Head of caudate nucleus (tissue), 42 donors: Measurements from ENCODE around the gene NANOS3.
"Not testable (repeated sequence)": the region's sequence is repeated elsewhere in the genome, so short reads cannot be mapped to it uniquely, and the experiment has no call there.

ENCODE experiments used
- DNase-seq, 42 donors: peaks; one replicate each; pipeline versions ENCODE4 v3.0.0 to v3.0.0-alpha.2; 2020 to 2021; ENCODE audit warnings: mixed read lengths in 7 of 42
- intact Hi-C: fragments of 100-400 bp; cut with DNase I; formaldehyde crosslinking; loops from one replicate; pipeline ENCODE4 v1.15.0; 2022

The NANOS3 gene

DNA sequence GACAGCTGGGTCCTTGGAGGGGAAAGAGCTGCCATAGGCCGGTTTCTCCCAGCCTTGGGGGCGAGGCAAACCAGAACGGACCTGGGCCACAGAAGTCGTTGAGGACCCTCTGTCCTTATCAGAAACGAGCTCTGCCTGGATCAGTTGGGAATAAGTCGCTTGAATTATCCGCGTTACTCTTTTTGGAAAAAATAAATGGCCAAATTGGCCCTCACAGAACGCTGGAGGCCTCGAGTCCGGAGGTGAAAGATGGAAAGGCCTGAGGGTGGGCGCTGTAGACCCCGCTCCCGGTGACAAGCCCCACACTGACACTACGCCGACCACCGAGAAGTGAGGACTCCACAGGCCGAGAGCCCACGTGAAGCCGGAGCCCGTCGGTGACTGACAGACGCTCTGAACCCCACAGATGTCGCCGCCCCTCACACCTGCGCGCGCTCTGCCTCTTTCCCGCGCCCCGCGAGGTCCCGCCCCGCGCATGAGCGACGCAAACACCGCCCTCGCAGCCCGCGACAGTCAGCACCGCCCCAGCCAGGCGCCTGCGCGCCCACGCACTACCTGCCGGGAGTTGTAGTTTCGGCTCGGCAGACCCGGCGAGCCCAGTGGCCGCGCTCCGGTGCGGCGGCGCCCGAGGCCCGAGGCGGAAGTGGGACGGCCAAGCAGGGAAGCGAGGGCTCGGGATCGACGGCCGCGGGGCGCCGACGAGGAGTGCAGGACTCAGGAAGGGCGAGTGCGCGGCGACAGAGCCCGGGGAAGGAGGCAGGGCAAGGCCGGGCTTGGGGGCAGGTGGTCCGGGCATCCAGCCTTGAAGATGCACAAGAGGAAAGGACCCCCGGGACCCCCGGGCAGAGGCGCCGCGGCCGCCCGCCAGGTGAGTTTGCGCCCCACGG, 28.9 kb downstream of the NANOS3 start, which contains the start of the genes BRME1 and CC2D1A:
TSS of gene BRME1 (minus strand) at position 484 of the 887 bp plus-strand sequence. CDS start 1,225 bp downstream, outside the sequence.
TSS of gene CC2D1A (plus strand) at position 568 of the 887 bp plus-strand sequence. CDS start at position 809, 241 bp downstream.
- intact Hi-C loops = no loop called here
- DNase-seq = peak; percentile 87 to 98 (median 96)

DNA sequence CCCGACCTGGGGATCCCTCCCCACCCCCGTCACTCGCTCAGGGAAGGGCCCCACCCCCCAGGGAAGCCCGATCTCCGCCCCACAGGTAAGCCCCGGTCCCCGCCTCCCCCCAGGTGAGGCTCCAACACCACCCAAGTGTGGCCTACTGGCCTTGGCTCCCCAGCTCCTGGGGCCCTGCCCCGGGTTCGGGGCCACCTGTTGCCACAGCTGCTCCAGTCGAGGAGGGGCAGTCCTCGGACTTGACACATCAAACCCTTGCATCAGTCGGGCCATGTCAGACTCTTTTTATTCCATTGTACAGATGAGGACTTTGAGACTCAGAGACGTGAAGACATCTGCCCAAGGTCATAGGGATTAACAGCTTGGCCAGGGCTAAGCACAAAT, 29.6 kb downstream of the NANOS3 start:
- intact Hi-C loops = no loop called here
- DNase-seq = peak in 24 of 42 donors; percentile 7 to 55 (median 26)

DNA sequence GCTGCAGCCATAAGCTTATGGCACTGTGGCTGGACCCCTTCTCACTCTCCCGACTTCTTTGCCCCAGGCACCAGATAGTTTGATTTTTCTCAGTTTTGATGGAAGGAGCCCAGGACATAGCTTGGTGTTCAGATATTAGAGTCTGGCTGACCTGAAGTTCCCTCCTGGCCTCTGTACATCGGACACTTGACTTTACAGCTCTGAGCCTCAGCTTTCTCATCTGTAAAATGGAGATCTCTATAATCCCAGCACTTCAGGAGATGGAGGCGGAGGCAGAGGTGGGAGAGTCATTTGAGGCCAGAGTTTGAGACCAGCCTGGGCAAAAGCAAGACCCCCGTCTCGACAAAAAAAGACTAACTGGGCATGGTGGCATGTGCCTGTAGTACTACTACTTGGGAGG, 30.0 kb downstream of the NANOS3 start:
- DNase-seq = no peak
- intact Hi-C loops = no loop called here

DNA sequence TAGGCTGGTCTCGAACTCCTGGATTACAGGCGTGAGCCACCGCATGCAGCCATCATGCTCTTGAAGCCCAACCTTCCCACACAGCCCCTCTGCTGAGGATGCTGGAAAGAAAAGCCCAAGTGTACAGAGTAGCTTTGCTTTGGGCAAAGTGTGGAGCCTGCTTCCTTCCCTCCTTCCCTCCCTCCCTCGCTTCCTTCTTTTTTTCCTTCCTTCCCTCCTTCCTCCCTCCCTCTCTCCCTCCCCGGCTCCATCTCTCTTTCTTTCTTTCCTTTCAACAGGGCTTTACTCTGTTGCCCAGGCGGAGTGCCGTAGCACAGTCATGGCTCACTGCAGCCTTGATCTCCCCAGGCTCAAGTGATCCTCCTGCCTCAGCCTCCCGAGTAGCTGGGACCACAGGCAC, 31.7 kb downstream of the NANOS3 start:
- intact Hi-C loops = no loop called here
- no peak for DNase-seq

DNA sequence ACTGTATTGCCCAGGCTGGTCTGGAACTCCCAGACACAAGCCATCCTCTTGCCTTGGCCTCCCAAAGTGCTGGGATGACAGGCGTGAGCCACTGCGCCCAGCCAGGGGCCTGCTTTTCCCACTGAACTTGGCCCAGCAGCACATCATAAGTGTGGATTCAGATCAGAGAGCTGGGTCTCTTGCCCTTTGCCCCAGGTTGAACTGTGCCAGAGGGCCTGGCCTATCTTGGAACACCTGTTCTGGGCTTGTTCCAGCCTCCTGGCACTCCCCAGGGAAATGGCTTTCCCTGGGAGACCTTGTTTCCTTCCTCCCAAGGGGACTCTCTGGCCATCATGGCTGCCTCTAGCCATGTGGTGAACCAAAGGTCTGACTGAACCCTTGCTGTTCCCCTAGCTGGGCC, 32.5 kb downstream of the NANOS3 start:
- intact Hi-C loops = no loop called here

DNA sequence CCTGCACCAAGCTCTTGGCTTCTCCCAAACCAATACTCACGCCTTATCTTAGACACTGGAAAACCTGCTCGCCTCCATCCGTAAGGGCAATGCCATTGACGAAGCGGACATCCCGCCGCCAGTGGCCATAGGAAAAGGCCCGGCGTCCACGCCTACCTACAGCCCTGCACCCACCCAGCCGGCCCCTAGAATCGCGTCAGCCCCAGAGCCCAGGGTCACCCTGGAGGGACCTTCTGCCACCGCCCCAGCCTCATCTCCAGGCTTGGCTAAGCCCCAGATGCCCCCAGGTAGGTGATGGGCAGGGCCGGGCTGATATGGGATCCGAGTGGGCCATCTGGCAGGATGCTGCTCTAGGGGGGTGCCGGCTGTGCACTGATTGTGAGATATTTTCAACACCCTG, 36.4 kb downstream of the NANOS3 start:
- no peak for DNase-seq
- intact Hi-C loops = no loop called here

More for the DNA sequence above, 32.5 kb downstream of the NANOS3 start:
- DNase-seq = no peak

DNA sequence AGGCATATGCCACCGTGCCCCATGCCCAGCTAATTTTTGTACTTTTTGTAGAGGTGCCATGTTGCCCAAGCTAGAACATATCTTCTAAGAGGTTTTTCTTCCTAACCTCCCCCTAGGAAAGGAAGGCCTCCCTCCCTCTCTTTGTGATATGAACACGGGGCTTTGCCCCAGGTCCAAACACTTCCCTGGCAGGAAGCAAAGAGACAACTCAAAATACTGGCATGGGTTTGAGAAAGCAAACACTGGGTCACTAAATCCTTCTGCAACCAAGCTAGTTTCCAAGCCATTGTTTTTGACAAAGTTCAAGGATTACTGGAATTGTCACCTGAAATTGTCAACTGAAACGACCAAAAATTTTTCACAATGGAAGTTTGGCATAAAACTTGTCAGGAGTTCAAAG, 37.8 kb downstream of the NANOS3 start:
- intact Hi-C loops = no loop called here
- DNase-seq = no peak

DNA sequence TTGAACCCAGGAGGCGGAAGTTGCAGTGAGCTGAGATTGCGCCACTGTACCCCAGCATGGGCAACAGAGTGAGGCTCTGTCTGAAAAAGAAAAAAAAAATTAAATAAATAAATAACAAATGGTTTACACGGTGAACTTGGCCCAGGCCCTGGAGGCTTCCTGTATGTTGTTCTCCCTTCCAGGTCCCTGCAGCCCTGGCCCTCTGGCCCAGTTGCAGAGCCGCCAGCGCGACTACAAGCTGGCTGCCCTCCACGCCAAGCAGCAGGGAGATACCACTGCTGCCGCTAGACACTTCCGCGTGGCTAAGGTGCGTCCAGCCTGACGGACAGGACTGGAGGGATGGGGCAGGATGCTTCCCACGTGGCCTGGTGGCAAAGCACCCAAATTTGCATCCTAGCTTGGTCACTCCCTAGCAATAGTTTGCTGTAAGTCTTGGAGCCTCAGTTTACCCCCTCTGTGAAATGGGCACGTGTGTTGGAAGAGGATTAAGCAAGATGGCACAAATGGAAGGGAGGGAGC, 41.0 kb downstream of the NANOS3 start:
- DNase-seq = no peak
- intact Hi-C loops = no loop called here

DNA sequence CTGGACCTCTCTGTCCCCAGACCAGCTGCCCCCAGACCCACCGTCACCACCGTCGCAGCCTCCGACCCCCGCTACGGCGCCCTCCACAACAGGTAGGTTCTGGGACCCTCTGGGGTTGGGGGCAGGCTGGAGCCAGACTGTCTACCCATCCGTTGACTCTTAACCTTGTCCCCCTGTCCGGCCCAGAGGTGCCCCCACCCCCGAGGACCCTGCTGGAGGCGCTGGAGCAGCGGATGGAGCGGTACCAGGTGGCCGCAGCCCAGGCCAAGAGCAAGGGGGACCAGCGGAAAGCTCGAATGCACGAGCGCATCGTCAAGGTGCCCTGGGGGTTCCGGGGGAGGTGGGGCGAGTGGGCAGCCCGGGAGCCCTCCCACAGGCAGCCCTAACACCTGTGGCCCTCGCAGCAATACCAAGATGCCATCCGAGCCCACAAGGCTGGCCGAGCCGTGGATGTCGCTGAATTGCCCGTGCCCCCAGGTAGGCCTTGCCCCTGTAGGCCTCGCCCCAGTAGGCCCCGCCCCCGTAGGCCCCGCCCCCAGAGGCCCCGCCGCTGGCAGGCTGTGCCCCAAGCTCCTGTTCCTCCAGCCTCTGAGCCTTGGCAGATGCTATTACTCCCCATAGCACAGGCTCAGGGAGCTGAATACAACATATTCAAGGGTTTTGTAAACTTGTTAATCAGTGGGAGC, 41.9 kb downstream of the NANOS3 start:
- DNase-seq = no peak
- intact Hi-C loops = no loop called here

DNA sequence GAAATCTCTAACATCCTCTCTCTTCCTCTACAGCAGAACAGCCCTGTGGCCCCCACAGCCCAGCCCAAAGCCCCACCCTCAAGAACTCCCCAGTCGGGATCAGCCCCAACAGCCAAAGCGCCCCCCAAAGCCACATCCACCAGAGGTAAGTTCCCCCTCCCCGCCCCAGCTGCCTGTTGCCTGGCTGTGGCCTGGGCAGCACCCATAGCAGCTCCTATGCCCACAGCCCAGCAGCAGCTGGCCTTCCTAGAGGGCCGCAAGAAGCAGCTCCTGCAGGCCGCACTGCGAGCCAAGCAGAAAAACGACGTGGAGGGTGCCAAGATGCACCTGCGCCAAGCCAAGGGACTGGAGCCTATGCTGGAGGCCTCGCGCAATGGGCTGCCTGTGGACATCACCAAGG, 43.6 kb downstream of the NANOS3 start:
- no peak for DNase-seq
- intact Hi-C loops = no loop called here

DNA sequence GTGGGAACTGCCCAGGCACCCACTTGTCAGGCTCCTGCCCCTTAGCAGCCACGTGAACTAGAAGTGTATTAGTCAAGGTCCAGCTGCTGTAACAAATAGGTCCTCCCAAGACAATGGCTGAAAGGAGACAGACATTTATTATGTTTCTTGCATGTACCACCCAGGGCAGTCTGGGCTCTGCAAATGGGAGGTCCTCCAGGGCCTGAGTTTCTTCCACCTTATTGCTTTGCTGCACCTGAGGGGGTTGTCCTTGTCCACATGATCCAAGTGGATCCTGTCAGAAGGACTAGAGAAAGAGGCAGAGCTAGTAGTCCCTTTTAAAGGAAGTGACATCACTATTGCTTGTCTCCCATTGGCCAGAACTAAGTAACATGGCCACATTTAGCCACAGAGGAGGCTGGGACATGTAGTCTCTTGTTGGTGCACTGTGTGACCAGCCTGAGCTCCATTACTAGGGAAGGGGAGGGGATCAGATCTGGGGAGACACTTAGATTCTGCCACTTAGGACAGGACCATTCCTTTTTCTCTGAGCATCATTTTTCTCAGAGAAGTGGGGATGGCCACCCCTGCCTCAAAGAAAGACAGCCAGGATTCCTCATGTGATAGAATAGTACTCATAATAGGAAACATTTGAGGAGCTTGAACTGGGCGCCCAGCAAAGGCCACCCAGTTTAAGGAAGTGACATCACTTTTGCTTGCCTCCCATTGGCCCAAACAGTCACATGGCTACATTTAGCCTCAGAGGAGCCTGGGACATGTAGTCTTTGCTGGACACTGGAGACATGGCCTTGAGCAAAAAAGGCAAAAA, 44.2 kb downstream of the NANOS3 start:
- DNase-seq = peak in 33 of 42 donors; percentile 10 to 69 (median 43)
- intact Hi-C loops = no loop called here

DNA sequence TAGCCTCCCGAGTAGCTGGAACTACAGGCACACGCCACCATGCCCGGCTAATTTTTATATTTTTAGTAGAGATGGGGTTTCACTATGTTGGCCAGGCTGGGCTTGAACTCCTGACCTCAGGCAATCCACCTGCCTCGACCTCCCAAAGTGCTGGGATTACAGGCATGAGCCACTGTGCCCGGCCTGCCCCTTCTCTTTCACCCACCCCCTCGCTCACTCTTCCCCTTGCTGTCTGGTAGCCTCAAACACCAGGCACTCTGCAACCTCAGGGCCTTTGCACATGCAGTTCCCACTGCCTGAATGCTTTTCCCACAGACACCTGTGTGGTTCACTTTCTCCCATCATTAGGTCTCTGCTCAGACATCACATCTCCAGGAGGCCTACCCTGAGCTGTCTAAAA, 45.2 kb downstream of the NANOS3 start:
- intact Hi-C loops = not testable (repeated sequence)

DNA sequence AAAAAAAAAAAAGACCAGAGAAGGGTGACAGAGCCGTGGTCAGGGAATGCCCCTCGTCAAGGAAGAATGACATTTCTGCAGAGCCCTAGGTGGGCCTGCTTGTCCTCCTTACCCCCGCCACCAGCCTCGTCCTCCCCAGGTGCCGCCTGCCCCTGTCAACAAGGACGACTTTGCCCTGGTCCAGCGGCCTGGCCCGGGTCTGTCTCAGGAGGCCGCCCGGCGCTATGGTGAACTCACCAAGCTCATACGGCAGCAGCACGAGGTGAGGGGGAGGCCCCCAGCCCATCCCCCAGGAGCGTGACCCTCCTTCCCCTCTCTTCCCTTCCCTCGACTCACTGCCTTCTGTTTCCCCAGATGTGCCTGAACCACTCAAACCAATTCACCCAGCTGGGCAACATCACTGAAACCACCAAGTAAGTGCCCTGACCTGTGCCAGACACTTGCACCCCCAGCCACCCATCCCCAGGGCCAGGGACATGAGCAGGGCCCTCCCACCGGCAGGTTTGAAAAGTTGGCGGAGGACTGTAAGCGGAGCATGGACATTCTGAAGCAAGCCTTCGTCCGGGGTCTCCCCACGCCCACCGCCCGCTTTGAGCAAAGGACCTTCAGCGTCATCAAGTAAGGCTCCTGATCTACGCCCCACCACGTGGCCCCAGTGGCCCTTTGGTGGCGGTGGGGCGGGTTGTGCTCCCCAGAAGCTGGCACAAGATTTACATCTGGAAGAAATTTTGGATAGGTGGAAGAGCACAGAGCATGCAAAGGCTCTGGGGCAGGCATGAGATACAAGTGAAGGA, 46.5 kb downstream of the NANOS3 start:
- intact Hi-C loops = no loop called here
- DNase-seq = no peak

More for the DNA sequence above, 45.2 kb downstream of the NANOS3 start:
- DNase-seq = not testable (repeated sequence)

DNA sequence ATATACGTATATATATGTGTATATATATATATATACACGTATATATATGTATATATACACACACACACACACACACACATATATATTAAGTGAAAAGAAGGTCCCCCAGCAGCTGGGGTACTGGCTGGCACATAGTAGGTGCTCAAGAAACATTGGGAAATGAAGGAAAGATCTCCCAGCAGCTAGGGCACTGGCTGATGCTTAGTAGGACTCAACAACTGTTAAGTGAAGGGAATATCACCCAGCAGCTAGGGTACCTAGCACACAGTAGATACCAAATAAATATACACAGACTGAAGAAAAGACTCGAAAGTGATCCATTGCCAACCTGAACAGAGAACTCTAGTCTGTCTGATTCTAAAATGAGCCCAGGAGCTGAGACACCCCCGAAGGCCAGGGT, 49.1 kb downstream of the NANOS3 start:
- DNase-seq = no peak
- intact Hi-C loops = no loop called here

DNA sequence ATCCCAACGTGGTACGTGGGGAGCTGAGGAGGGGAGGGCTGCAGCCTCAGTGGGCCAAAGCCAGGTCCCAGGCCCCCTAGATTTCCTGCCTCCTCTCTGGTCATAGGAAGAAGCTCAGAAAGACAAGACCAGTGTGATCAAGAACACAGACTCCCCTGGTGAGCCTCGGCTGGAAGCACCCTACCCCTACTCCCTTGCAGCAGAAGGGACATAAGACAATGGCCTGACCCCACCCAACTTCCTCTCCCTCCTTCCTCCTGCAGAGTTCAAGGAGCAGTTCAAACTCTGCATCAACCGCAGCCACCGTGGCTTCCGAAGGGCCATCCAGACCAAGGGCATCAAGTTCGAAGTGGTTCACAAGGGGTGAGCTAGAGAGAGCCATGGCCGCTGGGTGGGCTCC, 49.8 kb downstream of the NANOS3 start:
- intact Hi-C loops = no loop called here
- DNase-seq = no peak

DNA sequence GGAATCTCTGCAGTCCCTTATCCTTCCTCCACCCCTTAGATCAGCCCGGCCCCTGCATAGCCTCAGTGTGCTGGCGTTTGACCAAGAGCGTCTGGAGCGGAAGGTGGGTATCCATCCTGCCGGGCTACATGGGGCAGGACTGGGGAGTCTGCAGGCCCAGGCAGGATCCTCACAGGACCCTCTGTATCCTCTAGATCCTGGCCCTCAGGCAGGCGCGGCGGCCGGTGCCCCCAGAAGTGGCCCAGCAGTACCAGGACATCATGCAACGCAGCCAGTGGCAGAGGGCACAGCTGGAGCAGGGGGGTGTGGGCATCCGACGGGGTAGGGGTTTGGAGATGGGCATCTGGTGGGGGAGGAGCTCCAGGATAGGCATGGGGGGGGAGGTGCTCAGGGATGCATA, 52.4 kb downstream of the NANOS3 start:
- DNase-seq = no peak
- intact Hi-C loops = no loop called here

DNA sequence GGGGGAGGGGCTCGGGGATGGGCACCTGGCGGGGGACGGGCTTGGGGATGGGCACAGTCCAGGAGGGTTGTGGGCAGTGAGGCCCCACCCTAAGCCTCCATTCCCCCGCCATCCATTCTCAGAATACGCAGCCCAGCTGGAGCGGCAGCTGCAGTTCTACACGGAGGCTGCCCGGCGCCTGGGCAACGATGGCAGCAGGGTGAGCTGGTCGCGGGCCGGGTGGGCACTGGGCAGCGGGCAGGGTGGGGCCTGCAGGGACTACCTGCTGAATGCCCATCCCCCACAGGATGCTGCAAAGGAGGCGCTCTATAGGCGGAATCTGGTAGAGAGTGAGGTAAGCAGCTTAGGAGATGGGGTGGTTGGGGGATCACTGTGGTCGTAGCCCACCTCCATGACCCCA, 53.0 kb downstream of the NANOS3 start:
- DNase-seq = no peak
- intact Hi-C loops = no loop called here
